Measurements from ENCODE around the gene SHC2.

GRCh38 chr19:478236-478903, 17.5 kb upstream of the SHC2 start:
- TF ChIP-seq CTCF (IDR thresholded peaks at IDR 0.05) (no peak), POLR2AphosphoS5 (IDR thresholded peaks at IDR 0.05) (no peak)
